K562 (cell line): Measurements from ENCODE around the gene RBBP4. TPM values are rescaled to one million over a fixed set of nuclear protein-coding genes. Genes with fewer than 3 reads are reported as not detected.

Experiments
- MTA1 ChIP-seq: fragments of 450-650 bp; IDR thresholded peaks from 2 replicates; pipeline ENCODE4 v1.6.1; 2017; ENCODE audit warnings: borderline replicate concordance
- NBN ChIP-seq: fragments of 450-650 bp; IDR thresholded peaks from 2 replicates; pipeline ENCODE4 v1.6.1; 2016; ENCODE audit warnings: low read depth, mild to moderate bottlenecking
- NCOA1 ChIP-seq: fragments of 450-650 bp; IDR thresholded peaks from 2 replicates; pipeline ENCODE4 v1.6.1; 2016; ENCODE audit warnings: low read depth
- RBFOX2 ChIP-seq: fragments of 200-400 bp; formaldehyde crosslinking; IDR thresholded peaks from 2 replicates; pipeline ENCODE4 v1.6.1; 2017; ENCODE audit warnings: low read depth, mild to moderate bottlenecking, low read length, moderate library complexity
- SMARCE1 ChIP-seq: fragments of 450-650 bp; IDR thresholded peaks from 2 replicates; pipeline ENCODE4 v1.7.1; 2016; ENCODE audit warnings: mild to moderate bottlenecking
- ZNF431 ChIP-seq: sonication (generic); formaldehyde crosslinking; IDR thresholded peaks from 2 replicates; pipeline ENCODE4 v1.8.0; 2022; ENCODE audit warnings: mild to moderate bottlenecking, missing genetic modification reagents
- ZNF76 ChIP-seq: fragments of 250-450 bp; sonication (Bioruptor Pico); IDR thresholded peaks from 2 replicates; pipeline ENCODE4 v1.4.0; 2020; ENCODE audit warnings: mild to moderate bottlenecking, moderate library complexity, borderline replicate concordance
- ZNF766 ChIP-seq: fragments of 200-800 bp; sonication (Bioruptor generic); conservative IDR thresholded peaks from 2 replicates; pipeline ENCODE4 v1.6.1; 2016; ENCODE audit warnings: missing genetic modification characterization, missing compliant biosample characterization
- polyA plus RNA-seq, 8 experiments: library from polyadenylated mRNA; depleted of rRNA in 4 of 8; stranded (reverse) in 5 of 8; unstranded in 3 of 8; fragments of >200 nt; fragmentation: Nextera tagmentation in 2 of 8; fragmentation: Illumina TruSeq in 1 of 8; extraction: Ambion mirVana in 2 of 8; extraction: Trizol in 1 of 8; gene quantifications; 2 replicates each; pipeline versions ENCODE4 v1.2.1 to v1.2.3, GENCODE V29; 2011 to 2014; ENCODE audit warnings: inconsistent platforms in 1 of 8, missing spikeins in 1 of 8
- total RNA-seq, 7 experiments: library from RNA; depleted of rRNA in 6 of 7; stranded (reverse); fragments of >200 nt in 6 of 7; fragmentation: Illumina TruSeq in 2 of 7; extraction: Trizol in 2 of 7; gene quantifications; 2 replicates each; pipeline versions ENCODE4 v1.2.1 to v1.2.3, GENCODE V29; 2011 to 2021; ENCODE audit warnings: low replicate concordance in 1 of 7
- TF ChIP-seq, protein P1 (sequence below): IDR thresholded peaks from 2 replicates; pipeline ENCODE4 v1.6.1; 2016; ENCODE audit warnings: missing genetic modification characterization, missing compliant biosample characterization
- TF ChIP-seq, protein P2 (sequence below): fragments of 450-650 bp; IDR thresholded peaks from 2 replicates; pipeline ENCODE4 v1.6.1; 2016; ENCODE audit warnings: antibody characterized with exemption
- TF ChIP-seq, protein P3 (sequence below), 2 experiments: fragments of 450-650 bp; conservative IDR thresholded peaks; 2 replicates each; pipeline ENCODE4 v1.6.1; 2017; ENCODE audit warnings: mild to moderate bottlenecking in 2 of 2, moderate library complexity in 2 of 2
- TF ChIP-seq, protein P4 (sequence below): fragments of 250-450 bp; sonication (Bioruptor Pico); IDR thresholded peaks from 2 replicates; pipeline ENCODE4 v1.8.0; 2022; ENCODE audit warnings: moderate library complexity, mild to moderate bottlenecking, inconsistent platforms
- TF ChIP-seq, protein P5 (sequence below): sonication (generic); formaldehyde crosslinking; IDR thresholded peaks from 2 replicates; pipeline ENCODE4 v1.8.1; 2023; ENCODE audit warnings: mild to moderate bottlenecking, missing genetic modification reagents

The RBBP4 gene
- total and polyA plus RNA-seq, 9 of the 15 experiments (the other 6 are each of a cell fraction or from before 2014, with no cell fraction given), result 185 to 409 (median 259) TPM

DNA sequence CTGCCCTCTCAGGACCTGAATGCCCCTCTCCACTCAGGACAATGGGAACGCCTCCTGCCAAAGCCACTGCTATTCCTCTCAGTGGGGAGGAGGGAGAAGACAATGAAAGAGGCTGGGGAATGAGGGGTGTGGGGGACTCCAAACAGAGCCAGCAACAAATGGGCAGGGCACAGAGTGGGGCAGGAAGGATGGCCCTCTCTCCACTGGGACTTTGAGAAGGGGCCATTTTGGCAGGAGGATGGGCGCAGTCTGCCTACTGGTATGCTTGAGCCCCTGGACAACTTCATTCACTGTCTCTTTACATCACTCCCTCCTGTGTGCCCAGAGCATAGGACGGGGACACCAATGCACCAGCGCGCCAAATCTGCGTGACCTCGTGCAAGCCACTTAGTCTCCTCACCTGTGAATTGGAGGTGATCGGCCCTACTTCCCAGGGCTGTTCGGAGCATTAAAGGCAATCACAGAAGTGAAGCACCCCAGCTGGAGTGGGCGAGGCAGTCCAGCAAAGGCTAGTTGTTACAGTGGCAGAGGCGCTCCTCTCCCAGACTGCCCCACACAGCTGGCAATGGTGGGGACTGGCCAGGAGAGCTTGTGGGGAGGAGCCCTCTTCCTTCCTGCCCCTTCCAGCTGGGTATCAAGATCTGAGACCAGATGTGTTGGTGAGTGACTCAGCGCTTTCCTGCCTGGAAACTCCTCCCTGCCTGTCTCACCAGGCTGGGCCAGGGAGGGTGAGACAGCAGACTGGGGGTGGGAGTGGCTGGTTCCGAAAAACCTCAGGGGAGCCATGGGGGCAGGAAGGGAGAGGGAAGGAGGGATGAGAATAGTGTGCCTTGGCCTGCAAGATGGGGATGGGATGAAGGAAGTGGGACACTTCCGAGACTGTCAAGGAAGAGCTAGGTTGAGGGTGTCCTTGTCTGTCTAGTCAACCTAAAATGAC, 73.9 kb downstream of the RBBP4 start (continued):
- TF ChIP-seq, protein P1, sequence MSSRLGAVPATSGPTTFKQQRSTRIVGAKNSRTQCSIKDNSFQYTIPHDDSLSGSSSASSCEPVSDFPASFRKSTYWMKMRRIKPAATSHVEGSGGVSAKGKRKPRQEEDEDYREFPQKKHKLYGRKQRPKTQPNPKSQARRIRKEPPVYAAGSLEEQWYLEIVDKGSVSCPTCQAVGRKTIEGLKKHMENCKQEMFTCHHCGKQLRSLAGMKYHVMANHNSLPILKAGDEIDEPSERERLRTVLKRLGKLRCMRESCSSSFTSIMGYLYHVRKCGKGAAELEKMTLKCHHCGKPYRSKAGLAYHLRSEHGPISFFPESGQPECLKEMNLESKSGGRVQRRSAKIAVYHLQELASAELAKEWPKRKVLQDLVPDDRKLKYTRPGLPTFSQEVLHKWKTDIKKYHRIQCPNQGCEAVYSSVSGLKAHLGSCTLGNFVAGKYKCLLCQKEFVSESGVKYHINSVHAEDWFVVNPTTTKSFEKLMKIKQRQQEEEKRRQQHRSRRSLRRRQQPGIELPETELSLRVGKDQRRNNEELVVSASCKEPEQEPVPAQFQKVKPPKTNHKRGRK, result no peak
- TF ChIP-seq NCOA1 (peak; percentile 81; the same call in 1 of the 2 replicates), MTA1 (peak; percentile 73; the same call in 1 of the 2 replicates), SMARCE1 (peak; percentile 97), NBN (peak; percentile 93), ZNF76 (CRISPR knock-in tag) (no peak), ZNF431 (CRISPR knock-in tag) (no peak), RBFOX2 (peak; percentile 69), ZNF766 (CRISPR knock-in tag) (peak; percentile 88)
- TF ChIP-seq, protein P2, sequence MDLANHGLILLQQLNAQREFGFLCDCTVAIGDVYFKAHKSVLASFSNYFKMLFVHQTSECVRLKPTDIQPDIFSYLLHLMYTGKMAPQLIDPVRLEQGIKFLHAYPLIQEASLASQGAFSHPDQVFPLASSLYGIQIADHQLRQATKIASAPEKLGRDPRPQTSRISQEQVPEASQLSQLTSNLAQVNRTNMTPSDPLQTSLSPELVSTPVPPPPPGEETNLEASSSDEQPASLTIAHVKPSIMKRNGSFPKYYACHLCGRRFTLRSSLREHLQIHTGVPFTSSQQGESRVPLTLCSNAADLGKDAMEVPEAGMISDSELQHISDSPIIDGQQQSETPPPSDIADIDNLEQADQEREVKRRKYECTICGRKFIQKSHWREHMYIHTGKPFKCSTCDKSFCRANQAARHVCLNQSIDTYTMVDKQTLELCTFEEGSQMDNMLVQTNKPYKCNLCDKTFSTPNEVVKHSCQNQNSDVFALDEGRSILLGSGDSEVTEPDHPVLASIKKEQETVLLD, result peak; percentile 85; the same call in 1 of the 2 replicates
- TF ChIP-seq, protein P3, sequence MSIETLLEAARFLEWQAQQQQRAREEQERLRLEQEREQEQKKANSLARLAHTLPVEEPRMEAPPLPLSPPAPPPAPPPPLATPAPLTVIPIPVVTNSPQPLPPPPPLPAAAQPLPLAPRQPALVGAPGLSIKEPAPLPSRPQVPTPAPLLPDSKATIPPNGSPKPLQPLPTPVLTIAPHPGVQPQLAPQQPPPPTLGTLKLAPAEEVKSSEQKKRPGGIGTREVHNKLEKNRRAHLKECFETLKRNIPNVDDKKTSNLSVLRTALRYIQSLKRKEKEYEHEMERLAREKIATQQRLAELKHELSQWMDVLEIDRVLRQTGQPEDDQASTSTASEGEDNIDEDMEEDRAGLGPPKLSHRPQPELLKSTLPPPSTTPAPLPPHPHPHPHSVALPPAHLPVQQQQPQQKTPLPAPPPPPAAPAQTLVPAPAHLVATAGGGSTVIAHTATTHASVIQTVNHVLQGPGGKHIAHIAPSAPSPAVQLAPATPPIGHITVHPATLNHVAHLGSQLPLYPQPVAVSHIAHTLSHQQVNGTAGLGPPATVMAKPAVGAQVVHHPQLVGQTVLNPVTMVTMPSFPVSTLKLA (conservative IDR thresholded peaks at IDR 0.05), result peak in 1 of 2 experiments; percentile 78; a peak in 2 of 4 replicates
- TF ChIP-seq, protein P4, sequence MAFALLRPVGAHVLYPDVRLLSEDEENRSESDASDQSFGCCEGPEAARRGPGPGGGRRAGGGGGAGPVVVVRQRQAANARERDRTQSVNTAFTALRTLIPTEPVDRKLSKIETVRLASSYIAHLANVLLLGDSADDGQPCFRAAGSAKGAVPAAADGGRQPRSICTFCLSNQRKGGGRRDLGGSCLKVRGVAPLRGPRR (CRISPR knock-in tag), result no peak
- TF ChIP-seq, protein P5, sequence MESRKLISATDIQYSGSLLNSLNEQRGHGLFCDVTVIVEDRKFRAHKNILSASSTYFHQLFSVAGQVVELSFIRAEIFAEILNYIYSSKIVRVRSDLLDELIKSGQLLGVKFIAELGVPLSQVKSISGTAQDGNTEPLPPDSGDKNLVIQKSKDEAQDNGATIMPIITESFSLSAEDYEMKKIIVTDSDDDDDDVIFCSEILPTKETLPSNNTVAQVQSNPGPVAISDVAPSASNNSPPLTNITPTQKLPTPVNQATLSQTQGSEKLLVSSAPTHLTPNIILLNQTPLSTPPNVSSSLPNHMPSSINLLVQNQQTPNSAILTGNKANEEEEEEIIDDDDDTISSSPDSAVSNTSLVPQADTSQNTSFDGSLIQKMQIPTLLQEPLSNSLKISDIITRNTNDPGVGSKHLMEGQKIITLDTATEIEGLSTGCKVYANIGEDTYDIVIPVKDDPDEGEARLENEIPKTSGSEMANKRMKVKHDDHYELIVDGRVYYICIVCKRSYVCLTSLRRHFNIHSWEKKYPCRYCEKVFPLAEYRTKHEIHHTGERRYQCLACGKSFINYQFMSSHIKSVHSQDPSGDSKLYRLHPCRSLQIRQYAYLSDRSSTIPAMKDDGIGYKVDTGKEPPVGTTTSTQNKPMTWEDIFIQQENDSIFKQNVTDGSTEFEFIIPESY (CRISPR knock-in tag), result 0 out of 2 replicates have a peak, but pooled peaks have one; percentile 38
